Activated CD4-positive, alpha-beta T cell treated with anti-CD3 and anti-CD28 coated beads, Interleukin-2, Interleukin-6, amounts not matched to agents 100 ng/mL and 50 ng/mL, durations not matched to agents 16 hours and 8 hours (primary cell): Measurements from ENCODE around the gene HLA-DMB.

Experiments used
- DNase-seq: peaks from one replicate; pipeline ENCODE4 v3.0.0-alpha.2; 2020

HLA-DMB gene

DNA sequence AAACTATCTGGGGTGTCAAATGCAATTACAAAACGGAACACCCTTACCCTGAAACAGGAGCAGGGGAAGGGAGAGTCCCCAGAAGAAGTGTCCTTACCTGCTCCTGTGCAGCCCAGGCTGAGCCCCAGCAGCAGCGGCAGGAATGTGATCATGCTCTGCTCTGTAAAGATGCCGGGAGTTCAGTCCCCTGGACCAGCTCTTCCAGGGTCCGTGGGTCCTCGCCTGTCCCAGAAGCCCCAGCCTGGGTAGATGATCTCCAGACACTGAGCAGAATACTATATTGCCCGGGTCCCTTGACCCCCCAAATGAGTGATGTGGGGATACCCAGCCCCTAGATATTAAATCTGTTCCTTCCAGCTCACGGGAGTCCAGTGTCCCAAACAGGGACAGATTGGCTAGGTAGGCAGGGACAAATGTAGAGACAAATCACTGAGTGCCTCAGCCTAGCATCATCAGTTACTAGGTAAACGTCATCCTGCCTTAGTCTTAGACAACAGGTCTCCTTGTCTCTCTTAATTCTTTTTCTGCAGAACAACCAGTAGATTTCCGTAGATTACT is at the start of gene HLA-DMB:
HLA-DMB (minus strand) TSS at position 373 of the 558 bp plus-strand sequence; CDS start at position 152, 221 bp downstream.
- DNase-seq: peak; percentile 84

DNA sequence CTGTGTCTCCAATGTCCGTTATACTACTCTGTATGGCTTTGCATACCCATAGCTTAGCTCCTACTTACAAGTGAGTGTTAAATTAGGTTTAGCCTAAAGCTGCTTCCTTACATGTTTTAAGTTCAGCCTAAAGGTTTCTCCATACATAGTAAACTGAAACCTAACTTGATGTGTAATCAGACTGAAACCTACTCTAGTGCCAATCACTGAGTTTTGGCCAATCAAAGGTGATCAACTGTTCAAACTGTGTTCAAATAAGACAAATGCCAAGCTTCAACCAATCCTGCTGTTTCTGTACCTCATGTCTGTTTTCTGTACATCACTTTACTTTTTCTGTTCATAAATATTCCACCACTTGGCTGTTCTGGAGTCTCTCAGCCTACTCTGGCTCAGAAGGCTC is 48.5 kb upstream of the HLA-DMB start:
- no peak for DNase-seq

DNA sequence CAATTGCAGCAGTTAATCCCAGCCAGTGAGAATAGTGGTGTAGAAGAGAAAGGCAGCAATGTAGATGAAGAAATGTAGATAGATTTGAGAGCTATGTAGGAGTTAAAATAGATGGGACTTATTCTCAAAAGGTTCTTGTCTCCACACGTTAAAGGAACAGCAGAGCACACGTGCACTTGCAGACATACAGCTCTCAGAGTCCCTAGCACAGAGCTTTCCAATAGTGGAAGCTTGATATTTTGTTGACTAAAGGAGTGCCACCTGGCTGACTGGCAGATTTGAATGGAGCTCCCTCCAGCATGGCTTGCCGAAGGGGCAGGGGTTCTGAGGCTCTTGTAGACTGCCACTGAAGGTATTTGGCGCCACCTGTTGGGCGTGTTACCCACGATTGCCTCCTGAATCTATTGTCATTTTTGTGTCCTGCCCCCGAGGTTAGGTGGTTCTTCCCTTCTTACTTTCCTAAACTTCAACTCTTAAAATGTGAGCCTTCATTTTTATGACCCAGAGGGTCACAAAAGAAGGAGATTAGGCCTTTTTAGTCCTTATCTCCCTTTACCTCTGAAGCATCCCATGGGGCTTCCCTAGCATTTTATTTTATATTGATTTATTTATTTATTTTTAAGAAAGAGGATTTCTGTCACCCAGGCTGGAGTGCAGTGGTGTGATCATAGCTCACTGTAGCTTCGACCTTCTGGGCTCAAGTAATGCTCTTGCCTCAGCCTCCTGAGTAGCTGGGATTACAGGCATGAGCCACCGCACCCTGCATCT is 44.0 kb upstream of the HLA-DMB start:
- DNase-seq: peak; percentile 91

DNA sequence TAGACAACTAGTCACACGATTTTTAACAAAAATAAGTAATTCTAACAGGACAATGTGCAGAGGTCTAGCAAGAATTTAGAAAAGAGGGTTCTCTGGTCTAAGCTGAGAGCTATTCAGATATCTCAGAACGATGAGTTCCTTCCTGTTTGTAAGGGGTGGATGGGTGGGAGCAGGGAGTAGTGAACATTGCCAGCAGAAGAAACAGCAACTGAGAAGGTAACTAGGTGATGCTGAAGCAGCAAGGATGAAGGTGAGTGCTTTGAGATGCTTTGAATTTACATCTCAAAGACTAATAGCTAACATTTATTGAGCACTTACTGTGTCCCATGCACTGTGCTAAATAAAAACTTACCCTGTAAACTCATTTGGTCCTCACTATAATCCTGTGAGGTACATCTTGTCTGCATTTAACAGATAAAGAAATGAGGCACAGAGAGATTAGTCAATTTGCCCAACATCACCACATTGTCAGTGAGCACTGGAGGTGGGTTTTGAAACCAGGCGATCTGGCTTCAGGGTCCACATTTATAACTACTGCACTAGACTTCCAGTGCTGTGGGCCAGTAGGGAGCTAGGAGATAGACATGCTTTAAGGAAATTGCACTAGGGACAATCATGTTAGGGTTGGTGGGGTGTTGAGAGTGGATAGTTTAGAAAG is 43.3 kb upstream of the HLA-DMB start:
- no peak for DNase-seq

DNA sequence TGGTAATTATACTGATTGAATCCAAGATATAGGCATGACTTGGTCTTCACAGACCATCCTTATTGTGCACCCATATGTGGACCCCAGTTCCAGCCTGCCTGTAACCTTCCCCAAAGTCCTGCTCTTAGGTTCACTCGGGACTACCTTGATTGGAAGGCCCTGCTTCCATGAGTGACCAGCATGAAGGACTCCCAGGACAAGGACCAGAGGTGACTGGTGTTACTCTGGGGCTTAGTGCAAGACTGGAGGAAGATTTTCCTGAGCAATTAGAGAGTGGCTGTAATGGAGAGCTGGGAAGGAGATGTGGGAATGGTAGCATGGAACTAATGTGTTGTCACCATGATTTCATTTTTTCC is 42.6 kb upstream of the HLA-DMB start:
- no peak for DNase-seq

DNA sequence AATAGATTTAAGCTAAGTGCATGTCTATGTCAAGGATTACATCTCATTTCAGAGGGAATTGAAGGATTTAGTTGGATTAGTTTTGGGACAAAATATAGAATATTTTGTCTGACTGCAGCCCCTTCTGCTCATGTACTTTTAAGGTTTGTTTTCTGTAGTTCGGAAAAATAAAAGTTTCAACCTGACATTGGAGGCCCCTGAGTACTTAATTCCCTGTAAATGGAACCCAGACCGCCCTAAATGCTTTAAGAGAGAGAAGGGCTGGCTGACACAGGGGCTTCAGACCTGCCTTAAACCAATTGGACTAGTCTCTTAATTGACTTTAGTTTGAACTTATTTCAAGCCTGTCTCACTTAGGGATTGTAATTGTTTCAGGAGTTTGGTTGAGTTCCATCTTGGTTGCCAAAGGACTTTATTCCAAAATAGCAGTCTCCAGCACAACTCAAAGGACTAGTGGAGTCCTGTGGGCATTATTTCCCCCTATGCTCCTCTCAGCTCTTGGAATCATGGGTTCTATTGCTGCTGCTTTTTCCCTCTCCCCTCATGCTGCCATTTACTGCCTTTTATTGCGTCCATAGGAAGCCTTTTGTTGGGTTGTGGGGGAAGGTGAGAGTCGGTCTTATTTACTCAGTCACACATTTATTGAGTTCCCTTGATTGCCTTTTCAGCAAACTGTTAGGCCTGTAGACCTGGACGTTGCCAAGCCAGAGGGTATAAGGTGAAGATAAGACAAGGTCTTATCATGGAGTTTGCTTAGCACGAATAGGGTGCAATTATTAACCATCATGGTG is 42.1 kb upstream of the HLA-DMB start:
- DNase-seq: no peak

DNA sequence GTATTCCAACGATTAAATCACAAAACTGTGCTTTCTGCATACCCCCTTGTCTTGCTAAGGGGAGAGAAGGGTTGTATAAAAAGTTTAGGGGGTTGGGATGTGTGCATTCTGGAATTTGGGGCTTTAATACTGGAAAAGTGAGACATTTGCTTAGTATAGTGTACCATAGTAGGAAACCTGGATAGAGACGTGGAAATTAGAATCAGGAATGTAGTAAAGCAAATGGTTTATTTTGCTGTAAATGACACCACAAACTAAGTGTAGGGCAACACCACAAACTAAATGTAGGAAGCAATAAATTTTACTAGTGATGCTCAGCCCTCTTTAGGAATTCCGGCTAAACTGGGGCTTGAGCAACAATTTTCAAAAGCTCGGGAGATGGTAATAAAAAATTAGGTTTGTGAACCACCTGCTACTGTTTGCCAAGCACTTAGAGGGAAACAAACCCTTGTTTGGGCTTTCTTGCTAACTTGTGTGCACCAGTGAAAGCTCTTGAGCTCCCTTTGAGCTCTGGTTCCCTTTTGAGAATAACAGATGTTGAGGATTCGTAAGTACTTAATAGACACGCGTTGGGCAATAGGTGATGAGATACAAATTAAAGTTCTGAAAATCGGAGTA is 41.4 kb upstream of the HLA-DMB start:
- DNase-seq: no peak

GRCh38 chr6:32980488-32981038 is 39.7 kb upstream of the HLA-DMB start:
- DNase-seq: no peak

- DNase-seq: no peak
Observed at GRCh38 chr6:32979720-32980487, 39.1 kb upstream of the HLA-DMB start.

DNA sequence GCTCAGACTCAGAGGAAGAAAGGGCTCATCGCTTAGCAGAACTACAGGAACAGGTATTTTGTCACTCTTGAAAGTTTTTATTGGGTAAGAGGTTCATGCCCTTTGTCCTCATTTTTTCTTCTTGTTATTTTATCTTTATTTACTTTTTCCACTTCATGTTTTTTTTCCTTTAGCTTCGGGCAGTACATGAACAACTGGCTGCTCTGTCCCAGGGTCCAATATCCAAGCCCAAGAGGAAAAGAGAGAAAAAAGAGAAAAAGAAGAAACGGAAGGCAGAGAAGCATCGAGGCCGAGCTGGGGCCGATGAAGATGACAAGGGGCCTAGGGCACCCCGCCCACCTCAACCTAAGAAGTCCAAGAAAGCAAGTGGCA is 37.1 kb upstream of the HLA-DMB start:
- no peak for DNase-seq

GRCh38 chr6:32977272-32977952 is 36.6 kb upstream of the HLA-DMB start:
- no peak for DNase-seq

DNA sequence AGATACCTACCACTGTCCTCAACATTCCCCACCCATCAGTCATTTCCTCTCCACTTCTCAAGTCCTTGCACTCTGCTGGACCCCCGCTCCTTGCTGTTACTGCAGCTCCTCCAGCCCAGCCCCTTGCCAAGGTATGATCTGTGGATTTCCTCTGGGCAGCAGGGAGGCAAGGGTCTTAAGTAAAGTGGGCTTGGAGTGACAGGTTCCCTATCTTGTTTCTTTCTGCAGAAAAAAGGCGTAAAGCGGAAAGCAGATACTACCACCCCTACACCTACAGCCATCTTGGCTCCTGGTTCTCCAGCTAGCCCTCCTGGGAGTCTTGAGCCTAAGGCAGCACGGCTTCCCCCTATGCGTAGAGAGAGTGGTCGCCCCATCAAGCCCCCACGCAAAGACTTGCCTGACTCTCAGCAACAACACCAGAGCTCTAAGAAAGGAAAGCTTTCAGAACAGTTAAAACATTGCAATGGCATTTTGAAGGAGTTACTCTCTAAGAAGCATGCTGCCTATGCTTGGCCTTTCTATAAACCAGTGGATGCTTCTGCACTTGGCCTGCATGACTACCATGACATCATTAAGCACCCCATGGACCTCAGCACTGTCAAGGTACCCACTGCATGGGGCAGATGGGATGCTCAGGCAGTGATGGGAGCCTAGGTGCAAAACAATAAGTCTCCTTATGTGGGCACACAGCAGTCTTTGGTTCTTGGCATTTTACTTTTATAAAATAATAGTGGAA is 35.7 kb upstream of the HLA-DMB start:
- DNase-seq: no peak

GRCh38 chr6:32975886-32976285 is 35.1 kb upstream of the HLA-DMB start:
- no peak for DNase-seq

- DNase-seq: no peak
Observed at GRCh38 chr6:32974541-32975308, 33.9 kb upstream of the HLA-DMB start.

GRCh38 chr6:32974016-32974333 is 33.1 kb upstream of the HLA-DMB start:
- DNase-seq: peak; percentile 58

DNA sequence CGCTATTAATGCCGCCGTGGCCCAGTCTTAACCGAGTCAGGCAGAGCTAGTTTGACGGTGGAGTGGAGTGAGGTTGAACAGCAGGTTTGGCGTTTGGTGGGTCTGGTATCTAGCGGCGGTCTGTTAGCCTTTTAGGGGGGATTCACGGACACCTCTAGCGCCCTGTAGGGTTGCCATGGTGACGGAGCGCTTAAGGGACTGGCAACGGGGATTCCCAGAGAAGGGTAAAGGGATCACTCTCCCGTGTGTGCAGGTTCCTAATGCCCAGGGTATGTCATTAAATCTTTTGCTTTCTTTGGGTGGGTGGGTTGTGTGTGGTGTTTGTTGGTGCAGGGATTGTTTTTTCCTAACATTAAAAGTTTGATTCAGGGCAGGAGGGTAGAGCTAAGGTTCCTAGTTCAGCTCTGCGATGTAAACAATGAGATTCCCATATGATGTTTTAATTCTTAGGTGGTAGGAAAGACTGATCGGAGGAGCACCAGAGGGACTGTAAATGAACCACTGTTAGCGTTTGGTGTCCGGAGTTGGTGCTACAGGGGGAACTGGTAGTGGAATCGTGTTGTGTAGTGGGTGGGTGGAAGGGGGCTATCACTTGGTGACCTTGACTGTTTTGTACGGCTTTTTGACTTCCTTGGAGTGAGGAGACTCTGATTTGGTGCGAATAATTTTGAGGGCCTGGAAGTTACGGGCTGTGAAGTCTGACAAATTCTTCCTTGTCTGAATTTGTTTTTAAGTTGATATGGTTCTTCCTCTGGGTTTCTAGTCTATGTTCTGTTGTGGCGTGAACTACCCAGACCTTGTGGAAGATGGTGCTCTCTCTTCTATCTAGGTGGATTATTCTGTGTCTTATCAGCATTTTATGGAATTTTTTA is 32.6 kb upstream of the HLA-DMB start:
- DNase-seq: peak; percentile 64

DNA sequence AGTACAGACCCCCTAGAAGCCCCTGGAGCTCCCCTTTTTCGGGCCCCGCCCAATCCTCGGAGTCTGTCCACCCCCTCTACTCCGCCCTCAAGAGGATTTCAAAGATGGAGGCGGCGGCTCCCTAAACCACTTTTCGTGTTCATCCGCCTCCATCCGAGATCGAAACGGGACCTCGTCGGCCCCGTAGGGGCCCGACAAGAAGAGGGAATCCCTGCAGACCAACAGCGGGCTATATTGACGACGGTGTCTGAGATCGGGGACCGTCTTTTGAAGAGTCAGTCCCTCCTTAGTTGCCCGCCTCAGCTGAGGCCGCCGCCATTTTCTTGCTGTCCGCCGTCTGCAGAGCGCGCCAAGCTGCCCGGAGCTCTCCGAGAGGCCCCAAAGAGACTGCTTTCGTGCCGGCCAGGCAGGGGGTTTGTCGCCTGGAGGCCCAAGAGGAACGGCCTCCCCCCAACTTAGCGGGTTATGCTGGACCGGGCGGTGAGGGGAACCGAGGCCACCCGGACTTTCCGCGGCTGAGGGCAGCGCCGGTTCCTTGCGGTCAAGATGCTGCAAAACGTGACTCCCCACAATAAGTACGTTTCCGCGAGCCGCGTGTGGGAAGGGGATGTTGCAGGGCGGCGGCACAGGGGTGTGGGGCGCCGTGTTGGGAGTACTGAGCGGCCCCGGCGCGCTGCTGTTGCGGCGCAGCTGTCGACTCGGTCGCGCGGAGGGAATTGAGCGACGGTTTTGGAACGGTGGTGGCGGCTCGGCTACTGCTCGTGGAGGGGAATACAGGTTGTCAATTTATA is 31.7 kb upstream of the HLA-DMB start:
- DNase-seq: no peak
